Measurements from ENCODE around the gene LYZL4. TPM values are rescaled to one million over a fixed set of nuclear protein-coding genes. Genes with fewer than 3 reads are reported as not detected.

Gene LYZL4
- total and polyA plus RNA-seq, 2 of the 13 experiments (the other 11 are each of a cell fraction or from before 2014, with no cell fraction given) = not detected

DNA sequence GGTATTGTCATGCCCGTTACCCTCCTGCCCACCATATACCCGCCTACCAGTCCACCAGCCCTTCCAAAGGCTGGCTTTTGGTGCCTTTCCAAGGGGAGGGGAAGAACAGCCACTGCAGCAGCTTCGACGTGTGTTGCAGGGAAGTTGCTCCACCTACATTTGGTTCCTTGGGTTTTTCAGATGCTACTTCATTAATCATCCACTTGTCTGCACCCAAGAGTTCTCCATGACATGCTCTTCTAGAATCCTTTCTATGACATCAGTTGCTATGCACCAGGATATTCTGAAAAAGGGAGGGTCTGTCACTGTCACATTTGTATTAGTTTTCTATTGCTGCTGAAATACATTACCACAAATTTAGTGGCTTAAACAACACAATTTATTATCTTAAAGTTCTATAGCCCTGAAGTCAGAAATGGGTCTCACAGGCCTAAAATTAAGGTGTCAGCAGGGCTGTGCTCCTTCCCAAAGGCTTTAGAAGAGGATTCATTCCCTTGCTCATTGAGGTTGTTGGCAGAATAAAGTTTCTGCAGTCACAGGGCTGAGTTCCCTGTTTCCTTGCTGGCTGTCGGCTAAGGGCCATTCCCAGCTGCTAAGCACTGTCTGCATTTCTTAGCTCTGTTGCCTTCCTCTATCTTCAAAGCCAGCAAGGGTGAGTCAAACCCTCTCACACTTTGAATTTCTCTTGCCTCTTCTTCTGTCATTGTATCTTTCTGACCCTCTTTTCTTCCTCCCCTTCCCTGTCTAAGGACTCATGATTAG is at the start of gene LYZL4 (continued):
- TF ChIP-seq, protein P1, sequence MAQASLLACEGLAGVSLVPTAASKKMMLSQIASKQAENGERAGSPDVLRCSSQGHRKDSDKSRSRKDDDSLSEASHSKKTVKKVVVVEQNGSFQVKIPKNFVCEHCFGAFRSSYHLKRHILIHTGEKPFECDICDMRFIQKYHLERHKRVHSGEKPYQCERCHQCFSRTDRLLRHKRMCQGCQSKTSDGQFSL (CRISPR knock-in tag; IDR thresholded peaks at IDR 0.05) = no peak

DNA sequence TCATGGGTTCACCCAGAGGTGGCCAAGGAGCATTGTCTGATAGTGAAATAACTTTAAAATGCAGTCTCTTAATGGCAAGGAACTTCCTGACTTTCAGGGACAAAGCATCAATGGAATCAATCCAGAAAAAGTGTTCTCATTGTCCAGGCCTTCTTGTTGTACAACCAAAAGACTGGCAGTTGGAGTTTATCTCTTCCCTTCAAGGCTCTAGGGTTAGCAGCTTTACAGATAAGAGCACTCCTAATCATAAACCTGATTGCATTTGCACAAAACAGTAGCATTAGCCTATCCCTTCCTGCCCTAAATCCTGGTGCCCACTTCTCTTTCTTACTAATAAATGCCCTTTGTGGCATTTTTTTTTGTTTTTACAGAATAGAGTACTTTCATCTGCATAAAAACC is 48.7 kb upstream of the LYZL4 start:
- no peaks in the 10 kb centered on the region for H4K20me1 ChIP-seq (ENCODE audit: insufficient read depth, low read length)
- in situ Hi-C loops (cut with HindIII; ENCODE audit: extremely low pct_ligation_motif_present, low pct_unique_long_range_greater_than_20kb) = no loop called here
- CTCF ChIA-PET (ENCODE audit: low intra/inter-chr PET ratio, low total read pairs) = no interaction called here
- no peak overlapping the region for H3K4me2 ChIP-seq (ENCODE audit: low read depth, low read length)
- no peak overlapping the region for H3K4me3 ChIP-seq (replicated peaks in 1 of 3; ENCODE audit: insufficient read depth in 1 of 3, low read depth in 2 of 3, low read length in 3 of 3)
- H3K79me2 ChIP-seq (ENCODE audit: insufficient read depth, low read length) = no peaks in the 10 kb centered on the region
- no peaks in the 10 kb centered on the region for H3K4me1 ChIP-seq (ENCODE audit: insufficient read depth, low read length)
- ATAC-seq (no peak), DNase-seq (ENCODE audit: low spot score) (no peak), FAIRE-seq (no peak)
- H3K9me3 ChIP-seq (ENCODE audit: low read length) = peaks cover 16% of the 10 kb centered on the region; the same call in 1 of the 2 replicates
- intact Hi-C loops (cut with micrococcal nuclease; ENCODE audit: unreplicated experiment) = no loop called here
- H3K27ac ChIP-seq (ENCODE audit: extremely low read length, insufficient read depth, low read length) = no peak overlapping the region
- H3K9ac ChIP-seq (ENCODE audit: insufficient read depth, low read depth, low read length) = no peak overlapping the region
- H3K36me3 ChIP-seq (replicated peaks in 1 of 2; ENCODE audit: control insufficient read depth in 1 of 2, insufficient read depth in 2 of 2, low read length in 2 of 2) = no peaks in the 10 kb centered on the region
- H2AFZ ChIP-seq (ENCODE audit: low read length) = no peak overlapping the region
- H3K27me3 ChIP-seq (ENCODE audit: control insufficient read depth in 1 of 2, insufficient read depth in 2 of 2, low read length in 2 of 2) = no peaks in the 10 kb centered on the region
- POLR2A ChIA-PET = no interaction called here
- BruUV-seq (replicated peaks) = no TSS peak
- no peak for TF ChIP-seq ATF7-NPFF (CRISPR knock-in tag; IDR thresholded peaks at IDR 0.05; ENCODE audit: low read depth)
- TF ChIP-seq, protein P2, sequence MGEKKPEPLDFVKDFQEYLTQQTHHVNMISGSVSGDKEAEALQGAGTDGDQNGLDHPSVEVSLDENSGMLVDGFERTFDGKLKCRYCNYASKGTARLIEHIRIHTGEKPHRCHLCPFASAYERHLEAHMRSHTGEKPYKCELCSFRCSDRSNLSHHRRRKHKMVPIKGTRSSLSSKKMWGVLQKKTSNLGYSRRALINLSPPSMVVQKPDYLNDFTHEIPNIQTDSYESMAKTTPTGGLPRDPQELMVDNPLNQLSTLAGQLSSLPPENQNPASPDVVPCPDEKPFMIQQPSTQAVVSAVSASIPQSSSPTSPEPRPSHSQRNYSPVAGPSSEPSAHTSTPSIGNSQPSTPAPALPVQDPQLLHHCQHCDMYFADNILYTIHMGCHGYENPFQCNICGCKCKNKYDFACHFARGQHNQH (CRISPR knock-in tag; IDR thresholded peaks at IDR 0.05) = no peak
- TF ChIP-seq SMAD9 (CRISPR knock-in tag; IDR thresholded peaks at IDR 0.05) = no peak
- no peak for TF ChIP-seq TCF12 (IDR thresholded peaks at IDR 0.05)
- TF ChIP-seq TCF12 (CRISPR knock-in tag; IDR thresholded peaks at IDR 0.05) = no peak
- TF ChIP-seq, protein P3, sequence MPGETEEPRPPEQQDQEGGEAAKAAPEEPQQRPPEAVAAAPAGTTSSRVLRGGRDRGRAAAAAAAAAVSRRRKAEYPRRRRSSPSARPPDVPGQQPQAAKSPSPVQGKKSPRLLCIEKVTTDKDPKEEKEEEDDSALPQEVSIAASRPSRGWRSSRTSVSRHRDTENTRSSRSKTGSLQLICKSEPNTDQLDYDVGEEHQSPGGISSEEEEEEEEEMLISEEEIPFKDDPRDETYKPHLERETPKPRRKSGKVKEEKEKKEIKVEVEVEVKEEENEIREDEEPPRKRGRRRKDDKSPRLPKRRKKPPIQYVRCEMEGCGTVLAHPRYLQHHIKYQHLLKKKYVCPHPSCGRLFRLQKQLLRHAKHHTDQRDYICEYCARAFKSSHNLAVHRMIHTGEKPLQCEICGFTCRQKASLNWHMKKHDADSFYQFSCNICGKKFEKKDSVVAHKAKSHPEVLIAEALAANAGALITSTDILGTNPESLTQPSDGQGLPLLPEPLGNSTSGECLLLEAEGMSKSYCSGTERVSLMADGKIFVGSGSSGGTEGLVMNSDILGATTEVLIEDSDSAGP (CRISPR knock-in tag; IDR thresholded peaks at IDR 0.05; ENCODE audit: borderline replicate concordance) = no peak
- no peak for TF ChIP-seq TBL1XR1 (IDR thresholded peaks at IDR 0.05; ENCODE audit: borderline replicate concordance, low read length, partially characterized antibody)
- TF ChIP-seq, protein P4, sequence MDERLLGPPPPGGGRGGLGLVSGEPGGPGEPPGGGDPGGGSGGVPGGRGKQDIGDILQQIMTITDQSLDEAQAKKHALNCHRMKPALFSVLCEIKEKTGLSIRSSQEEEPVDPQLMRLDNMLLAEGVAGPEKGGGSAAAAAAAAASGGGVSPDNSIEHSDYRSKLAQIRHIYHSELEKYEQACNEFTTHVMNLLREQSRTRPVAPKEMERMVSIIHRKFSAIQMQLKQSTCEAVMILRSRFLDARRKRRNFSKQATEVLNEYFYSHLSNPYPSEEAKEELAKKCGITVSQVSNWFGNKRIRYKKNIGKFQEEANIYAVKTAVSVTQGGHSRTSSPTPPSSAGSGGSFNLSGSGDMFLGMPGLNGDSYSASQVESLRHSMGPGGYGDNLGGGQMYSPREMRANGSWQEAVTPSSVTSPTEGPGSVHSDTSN (CRISPR knock-in tag; IDR thresholded peaks at IDR 0.05) = no peak
- TF ChIP-seq, protein P5, sequence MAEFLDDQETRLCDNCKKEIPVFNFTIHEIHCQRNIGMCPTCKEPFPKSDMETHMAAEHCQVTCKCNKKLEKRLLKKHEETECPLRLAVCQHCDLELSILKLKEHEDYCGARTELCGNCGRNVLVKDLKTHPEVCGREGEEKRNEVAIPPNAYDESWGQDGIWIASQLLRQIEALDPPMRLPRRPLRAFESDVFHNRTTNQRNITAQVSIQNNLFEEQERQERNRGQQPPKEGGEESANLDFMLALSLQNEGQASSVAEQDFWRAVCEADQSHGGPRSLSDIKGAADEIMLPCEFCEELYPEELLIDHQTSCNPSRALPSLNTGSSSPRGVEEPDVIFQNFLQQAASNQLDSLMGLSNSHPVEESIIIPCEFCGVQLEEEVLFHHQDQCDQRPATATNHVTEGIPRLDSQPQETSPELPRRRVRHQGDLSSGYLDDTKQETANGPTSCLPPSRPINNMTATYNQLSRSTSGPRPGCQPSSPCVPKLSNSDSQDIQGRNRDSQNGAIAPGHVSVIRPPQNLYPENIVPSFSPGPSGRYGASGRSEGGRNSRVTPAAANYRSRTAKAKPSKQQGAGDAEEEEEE (CRISPR knock-in tag; IDR thresholded peaks at IDR 0.05; ENCODE audit: borderline replicate concordance) = no peak
- TF ChIP-seq, protein P6, sequence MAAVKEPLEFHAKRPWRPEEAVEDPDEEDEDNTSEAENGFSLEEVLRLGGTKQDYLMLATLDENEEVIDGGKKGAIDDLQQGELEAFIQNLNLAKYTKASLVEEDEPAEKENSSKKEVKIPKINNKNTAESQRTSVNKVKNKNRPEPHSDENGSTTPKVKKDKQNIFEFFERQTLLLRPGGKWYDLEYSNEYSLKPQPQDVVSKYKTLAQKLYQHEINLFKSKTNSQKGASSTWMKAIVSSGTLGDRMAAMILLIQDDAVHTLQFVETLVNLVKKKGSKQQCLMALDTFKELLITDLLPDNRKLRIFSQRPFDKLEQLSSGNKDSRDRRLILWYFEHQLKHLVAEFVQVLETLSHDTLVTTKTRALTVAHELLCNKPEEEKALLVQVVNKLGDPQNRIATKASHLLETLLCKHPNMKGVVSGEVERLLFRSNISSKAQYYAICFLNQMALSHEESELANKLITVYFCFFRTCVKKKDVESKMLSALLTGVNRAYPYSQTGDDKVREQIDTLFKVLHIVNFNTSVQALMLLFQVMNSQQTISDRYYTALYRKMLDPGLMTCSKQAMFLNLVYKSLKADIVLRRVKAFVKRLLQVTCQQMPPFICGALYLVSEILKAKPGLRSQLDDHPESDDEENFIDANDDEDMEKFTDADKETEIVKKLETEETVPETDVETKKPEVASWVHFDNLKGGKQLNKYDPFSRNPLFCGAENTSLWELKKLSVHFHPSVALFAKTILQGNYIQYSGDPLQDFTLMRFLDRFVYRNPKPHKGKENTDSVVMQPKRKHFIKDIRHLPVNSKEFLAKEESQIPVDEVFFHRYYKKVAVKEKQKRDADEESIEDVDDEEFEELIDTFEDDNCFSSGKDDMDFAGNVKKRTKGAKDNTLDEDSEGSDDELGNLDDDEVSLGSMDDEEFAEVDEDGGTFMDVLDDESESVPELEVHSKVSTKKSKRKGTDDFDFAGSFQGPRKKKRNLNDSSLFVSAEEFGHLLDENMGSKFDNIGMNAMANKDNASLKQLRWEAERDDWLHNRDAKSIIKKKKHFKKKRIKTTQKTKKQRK (IDR thresholded peaks at IDR 0.05; ENCODE audit: low read length) = no peak

Data from HepG2 (cell line).